DND-41 (cell line): ENCODE results near the gene VCPKMT.

Source experiments
- ATAC-seq: fragments of 200-7000 bp; cut with Tn5 transposase; 3 replicates; pipeline ENCODE4 v1.9.1; 2021; ENCODE audit warnings: low read depth; ENCODE audit not compliant: insufficient read depth
- DNase-seq: peaks from one replicate; pipeline ENCODE4 v3.0.0-alpha.2; 2020
- H2AFZ ChIP-seq: 2 replicates; pipeline ENCODE4 v1.6.0; 2012; ENCODE audit warnings: low read depth, low read length
- H3K27ac ChIP-seq: 2 replicates; pipeline ENCODE4 v1.5.1; 2012; ENCODE audit warnings: low read length, inconsistent platforms
- H3K27me3 ChIP-seq: fragments of 200-600 bp; sonication (generic); 2 replicates; pipeline ENCODE4 v1.6.0; 2012; ENCODE audit warnings: low read length, mild to moderate bottlenecking, inconsistent platforms; ENCODE audit not compliant: insufficient read depth, poor library complexity
- H3K36me3 ChIP-seq: 2 replicates; pipeline ENCODE4 v1.5.1; 2012; ENCODE audit warnings: low read length, inconsistent platforms; ENCODE audit not compliant: insufficient read depth
- H3K4me1 ChIP-seq: 2 replicates; pipeline ENCODE4 v1.5.1; 2012; ENCODE audit warnings: mild to moderate bottlenecking, low read length; ENCODE audit not compliant: insufficient read depth
- H3K4me2 ChIP-seq: 2 replicates; pipeline ENCODE4 v1.6.0; 2012; ENCODE audit warnings: mild to moderate bottlenecking, moderate library complexity, low read length, inconsistent platforms; ENCODE audit not compliant: insufficient read depth
- H3K4me3 ChIP-seq, 2 experiments: fragments of 200-600 bp in 1 of 2; shearing (Covaris generic) in 1 of 2; 2 replicates each; pipeline ENCODE4 v1.5.1; 2012 to 2016; ENCODE audit warnings: inconsistent platforms in 2 of 2, low read length in 2 of 2, mild to moderate bottlenecking in 2 of 2, low read depth in 1 of 2, moderate library complexity in 1 of 2
- H3K79me2 ChIP-seq: 2 replicates; pipeline ENCODE4 v1.6.0; 2012; ENCODE audit warnings: low read length, inconsistent platforms; ENCODE audit not compliant: insufficient read depth
- H3K9ac ChIP-seq: 2 replicates; pipeline ENCODE4 v1.6.0; 2012; ENCODE audit warnings: low read depth, mild to moderate bottlenecking, inconsistent platforms, low read length, moderate library complexity
- H3K9me3 ChIP-seq: 2 replicates; pipeline ENCODE4 v1.5.1; 2012; ENCODE audit warnings: low read length, moderate library complexity, mild to moderate bottlenecking, inconsistent platforms; ENCODE audit not compliant: insufficient read depth, severe bottlenecking
- H4K20me1 ChIP-seq: 2 replicates; pipeline ENCODE4 v1.6.0; 2012; ENCODE audit warnings: low read length; ENCODE audit not compliant: insufficient read depth
- CTCF ChIP-seq: IDR thresholded peaks from 2 replicates; pipeline ENCODE4 v1.5.1; 2012; ENCODE audit warnings: borderline replicate concordance, low read length, moderate library complexity, mild to moderate bottlenecking; ENCODE audit not compliant: poor library complexity, severe bottlenecking; ENCODE audit errors: extremely low read depth
- EZH2 ChIP-seq: IDR thresholded peaks from 3 replicates; pipeline ENCODE4 v1.6.1; 2012; ENCODE audit warnings: borderline replicate concordance, low read depth, mild to moderate bottlenecking, moderate library complexity, low read length, inconsistent platforms; ENCODE audit not compliant: severe bottlenecking

VCPKMT gene

GRCh38 chr14:50139192-50139591 is 22.8 kb upstream of the VCPKMT start:
- ATAC-seq, result no peak
- no peaks in the 10 kb centered on the region for H4K20me1 ChIP-seq
- no peaks in the 10 kb centered on the region for H3K27me3 ChIP-seq
- no peak for TF ChIP-seq EZH2
- H2AFZ ChIP-seq, result no peak overlapping the region
- no peaks in the 10 kb centered on the region for H3K79me2 ChIP-seq
- DNase-seq, result no peak
- no peaks in the 10 kb centered on the region for H3K4me1 ChIP-seq
- H3K4me2 ChIP-seq, result no peak overlapping the region
- H3K9ac ChIP-seq, result no peak overlapping the region
- no peak overlapping the region for H3K27ac ChIP-seq
- no peak overlapping the region for H3K4me3 ChIP-seq
- H3K9me3 ChIP-seq, result no peaks in the 10 kb centered on the region
- H3K36me3 ChIP-seq, result no peaks in the 10 kb centered on the region; the same call in 1 of the 2 replicates

DNA sequence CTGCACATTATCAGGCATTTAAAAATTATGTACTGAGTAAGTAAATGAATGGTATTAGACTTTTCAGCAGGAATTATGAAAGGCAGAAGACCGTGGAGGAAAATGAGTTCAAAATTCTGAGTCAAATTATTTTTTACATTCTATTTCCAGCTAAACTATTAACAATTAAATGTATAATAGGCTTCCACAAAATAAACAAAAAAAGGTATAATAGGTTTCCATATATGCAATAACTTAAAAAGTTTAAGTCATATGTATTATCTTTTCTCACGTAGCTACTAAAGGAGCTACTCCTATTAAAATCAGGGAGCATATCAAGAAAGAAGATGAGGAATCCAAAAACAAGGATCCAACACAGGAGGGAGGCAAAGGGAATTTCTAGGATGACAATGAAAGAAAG is 11.4 kb upstream of the VCPKMT start:
- H3K9ac ChIP-seq, result no peak overlapping the region
- TF ChIP-seq EZH2 (no peak), CTCF (no peak)

GRCh38 chr14:50123062-50123461 is 6.7 kb upstream of the VCPKMT start:
- no peaks in the 10 kb centered on the region for H3K4me1 ChIP-seq
- H2AFZ ChIP-seq, result no peak overlapping the region
- no peak overlapping the region for H3K27ac ChIP-seq
- H3K9ac ChIP-seq, result no peak overlapping the region
- no peaks in the 10 kb centered on the region for H3K9me3 ChIP-seq
- TF ChIP-seq CTCF (no peak), EZH2 (no peak)
- no peak overlapping the region for H3K4me2 ChIP-seq
- no peaks in the 10 kb centered on the region for H3K27me3 ChIP-seq
- H3K4me3 ChIP-seq, result no peak overlapping the region
- no peak for DNase-seq
- ATAC-seq, result 0 out of 3 replicates have a peak, but pooled peaks have one; percentile 35
- H4K20me1 ChIP-seq, result no peaks in the 10 kb centered on the region
- no peaks in the 10 kb centered on the region for H3K79me2 ChIP-seq
- peaks cover 21% of the 10 kb centered on the region; the same call in 1 of the 2 replicates for H3K36me3 ChIP-seq

More for the DNA sequence above, 11.4 kb upstream of the VCPKMT start:
- Histone ChIP-seq H3K36me3 (peaks cover 27% of the 10 kb centered on the region; the same call in 1 of the 2 replicates), H2AFZ (no peak overlapping the region), H4K20me1 (no peaks in the 10 kb centered on the region), H3K4me3 (no peak overlapping the region), H3K9me3 (no peaks in the 10 kb centered on the region), H3K79me2 (no peaks in the 10 kb centered on the region), H3K27me3 (no peaks in the 10 kb centered on the region), H3K4me2 (no peak overlapping the region), H3K27ac (no peak overlapping the region), H3K4me1 (no peaks in the 10 kb centered on the region)
- DNase-seq (no peak), ATAC-seq (no peak)

DNA sequence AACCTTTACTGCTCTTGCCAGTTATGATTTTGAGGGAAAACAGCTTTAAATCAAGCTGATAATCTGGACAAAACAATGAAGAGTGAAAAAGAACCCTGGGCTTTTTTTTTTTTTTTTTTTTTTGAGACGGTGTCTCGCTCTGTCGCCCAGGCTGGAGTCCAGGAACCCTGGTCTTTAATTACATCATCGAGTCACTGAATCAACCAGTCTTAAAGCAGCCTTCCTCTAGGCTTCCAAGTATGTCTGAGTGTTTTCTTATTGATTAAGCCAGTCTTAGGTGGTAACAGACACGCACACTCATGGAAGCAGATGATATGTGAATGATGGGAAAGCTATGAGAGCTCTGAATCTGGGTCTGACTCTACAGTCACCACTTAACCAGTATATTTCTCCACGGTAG is 5.9 kb upstream of the VCPKMT start:
- Histone ChIP-seq H3K9ac (no peak overlapping the region), H3K4me1 (no peaks in the 10 kb centered on the region), H3K79me2 (no peaks in the 10 kb centered on the region), H3K9me3 (no peaks in the 10 kb centered on the region), H3K36me3 (peaks cover 21% of the 10 kb centered on the region; the same call in 1 of the 2 replicates), H3K27me3 (no peaks in the 10 kb centered on the region), H3K4me2 (no peak overlapping the region), H2AFZ (no peak overlapping the region), H4K20me1 (no peaks in the 10 kb centered on the region), H3K27ac (no peak overlapping the region), H3K4me3 (no peak overlapping the region)
- ATAC-seq, result no peak
- no peak for DNase-seq
- no peak for TF ChIP-seq CTCF
- no peak for TF ChIP-seq EZH2
